H1 (cell line): ENCODE measurements around the gene TBC1D16. TPM values are rescaled to one million over a fixed set of nuclear protein-coding genes. Genes with fewer than 3 reads are reported as not detected.

Experiments used
- KDM5A ChIP-seq: fragments of 200-600 bp; IDR thresholded peaks from 2 replicates; pipeline ENCODE4 v1.7.1; 2012; ENCODE audit warnings: mild to moderate bottlenecking, low read length, inconsistent platforms, mixed read lengths
- POU5F1 ChIP-seq: IDR thresholded peaks from 2 replicates; pipeline ENCODE4 v1.6.1; 2011; ENCODE audit warnings: low read depth, mild to moderate bottlenecking, low read length, moderate library complexity
- RNF2 ChIP-seq: fragments of 200-900, 300-1000 bp; sonication (generic); IDR thresholded peaks from 2 replicates; pipeline ENCODE4 v1.7.1; 2016; ENCODE audit warnings: borderline replicate concordance, low read depth, mild to moderate bottlenecking, antibody characterized with exemption, low read length; ENCODE audit not compliant: poor library complexity, severe bottlenecking; ENCODE audit errors: missing control alignments
- RXRA ChIP-seq: IDR thresholded peaks from 2 replicates; pipeline ENCODE4 v1.6.1; 2011; ENCODE audit warnings: low read depth, mild to moderate bottlenecking, low read length, moderate library complexity; ENCODE audit not compliant: insufficient read depth
- SAP30 ChIP-seq: fragments of 300-600 bp; sonication (generic); IDR thresholded peaks from 2 replicates; pipeline ENCODE4 v1.7.1; 2012; ENCODE audit warnings: low read length, moderate library complexity, mild to moderate bottlenecking, inconsistent platforms; ENCODE audit not compliant: insufficient read depth, insufficient replicate concordance
- SIRT6 ChIP-seq: IDR thresholded peaks from one replicate; pipeline ENCODE4 v1.7.1; 2012; ENCODE audit warnings: low read length, inconsistent platforms
- polyA plus RNA-seq, 7 experiments: library from polyadenylated mRNA; depleted of rRNA in 3 of 7; stranded (reverse) in 5 of 7; unstranded in 2 of 7; fragments of >200 nt in 5 of 7; fragments of 200-250 nt in 2 of 7; gene quantifications; 1 replicate in 5 of 7; 2 replicates in 1 of 7; 4 replicates in 1 of 7; pipeline versions ENCODE4 v1.2.1 to v1.2.3, GENCODE V29; 2011 to 2013; ENCODE audit warnings: missing spikeins in 2 of 7, mixed read lengths in 2 of 7
- total RNA-seq: library from RNA; stranded (reverse); fragmentation: NEBNext Ultra II Directional; extraction: Animal tissue kit (Norgen Biotek cat#: 25700); gene quantifications from 2 replicates; pipeline ENCODE4 v1.2.1, GENCODE V29; 2021
- TF ChIP-seq, protein P1 (sequence below): IDR thresholded peaks from 2 replicates; pipeline ENCODE4 v1.6.1; 2012; ENCODE audit warnings: low read length, inconsistent platforms

The TBC1D16 gene
- total and polyA plus RNA-seq, 2 of the 8 experiments (the other 6 are each of a cell fraction or from before 2014, with no cell fraction given): 21.1 to 109 TPM

DNA sequence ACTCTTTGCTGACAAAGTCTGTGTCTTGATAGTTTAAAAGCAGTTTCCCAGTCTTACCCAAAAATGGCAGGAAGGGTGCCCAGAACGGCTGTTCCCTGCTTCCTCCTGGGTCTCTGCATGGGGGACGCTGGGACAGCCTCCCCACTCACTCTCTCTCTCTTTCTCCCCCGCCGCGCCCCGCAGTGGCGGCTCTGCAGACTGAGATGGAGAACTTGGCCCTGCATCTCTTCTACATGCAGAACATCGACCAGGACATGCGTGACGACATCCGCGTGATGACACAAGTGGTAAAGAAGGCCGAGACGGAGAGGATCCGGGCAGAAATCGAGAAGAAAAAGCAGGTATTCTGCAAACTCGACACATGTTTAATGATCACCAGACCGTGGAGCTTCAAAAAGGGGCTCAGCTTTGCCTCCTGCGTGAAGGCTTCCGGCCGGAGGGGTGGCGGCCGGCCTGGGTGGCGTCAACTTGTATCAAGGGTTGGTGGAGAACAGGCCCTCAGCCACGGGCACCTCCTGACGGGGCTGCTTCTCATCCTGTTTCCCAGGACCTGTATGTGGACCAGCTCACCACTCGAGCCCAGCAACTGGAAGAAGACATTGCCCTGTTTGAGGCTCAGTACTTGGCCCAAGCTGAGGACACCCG is 22.8 kb upstream of the TBC1D16 start (continued):
- TF ChIP-seq RXRA (no peak), RNF2 (no peak), SIRT6 (no peak), SAP30 (no peak), KDM5A (no peak), POU5F1 (no peak)
- TF ChIP-seq, protein P1, sequence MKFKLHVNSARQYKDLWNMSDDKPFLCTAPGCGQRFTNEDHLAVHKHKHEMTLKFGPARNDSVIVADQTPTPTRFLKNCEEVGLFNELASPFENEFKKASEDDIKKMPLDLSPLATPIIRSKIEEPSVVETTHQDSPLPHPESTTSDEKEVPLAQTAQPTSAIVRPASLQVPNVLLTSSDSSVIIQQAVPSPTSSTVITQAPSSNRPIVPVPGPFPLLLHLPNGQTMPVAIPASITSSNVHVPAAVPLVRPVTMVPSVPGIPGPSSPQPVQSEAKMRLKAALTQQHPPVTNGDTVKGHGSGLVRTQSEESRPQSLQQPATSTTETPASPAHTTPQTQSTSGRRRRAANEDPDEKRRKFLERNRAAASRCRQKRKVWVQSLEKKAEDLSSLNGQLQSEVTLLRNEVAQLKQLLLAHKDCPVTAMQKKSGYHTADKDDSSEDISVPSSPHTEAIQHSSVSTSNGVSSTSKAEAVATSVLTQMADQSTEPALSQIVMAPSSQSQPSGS: no peak
